ENCODE measurements around the gene SEC11A.

SEC11A gene

DNA sequence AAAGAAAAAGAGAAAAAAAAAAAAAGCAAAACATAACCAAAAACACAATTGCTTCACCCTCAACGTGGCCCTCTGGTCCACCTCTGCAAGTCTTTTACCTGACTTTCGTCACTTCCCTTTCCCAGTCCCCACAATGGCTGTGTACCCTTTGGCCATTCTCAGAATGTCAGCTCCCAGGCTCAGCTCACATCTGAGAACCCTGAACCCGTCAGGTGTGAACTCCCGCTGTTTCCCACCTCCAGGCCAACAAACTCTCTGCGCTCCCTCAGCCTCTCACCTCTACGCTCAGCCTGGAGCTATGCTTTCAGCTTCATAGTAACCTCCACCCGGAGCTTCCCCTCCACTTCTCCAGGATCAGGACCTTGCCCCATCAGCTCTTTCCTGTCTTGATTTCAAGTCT, 91.6 kb downstream of the SEC11A start:
- Histone ChIP-seq H3K9ac (ENCODE audit: low read depth, low read length) (no peak overlapping the region), H3K4me1 (ENCODE audit: insufficient read depth, low read length) (no peaks in the 10 kb centered on the region), H4K20me1 (ENCODE audit: insufficient read depth, low read length) (no peaks in the 10 kb centered on the region), H3K27me3 (ENCODE audit: insufficient read depth, low read length, poor library complexity) (no peaks in the 10 kb centered on the region), H3K4me3 (ENCODE audit: low read depth in 1 of 2, low read length in 2 of 2) (no peak overlapping the region), H3K36me3 (ENCODE audit: insufficient read depth, low read length) (peaks cover 44% of the 10 kb centered on the region), H2AFZ (ENCODE audit: low read depth, low read length) (no peak overlapping the region), H3K27ac (ENCODE audit: low read length) (no peak overlapping the region), H3K9me3 (ENCODE audit: insufficient read depth, low read length, severe bottlenecking) (peaks cover 15% of the 10 kb centered on the region), H3K4me2 (ENCODE audit: insufficient read depth, low read length) (no peak overlapping the region), H3K79me2 (ENCODE audit: insufficient read depth, low read length) (no peaks in the 10 kb centered on the region)
- TF ChIP-seq CTCF (IDR thresholded peaks at IDR 0.05; ENCODE audit: borderline replicate concordance, extremely low read depth, low read length, poor library complexity, severe bottlenecking) = no peak
- TF ChIP-seq EZH2 (IDR thresholded peaks at IDR 0.05; ENCODE audit: borderline replicate concordance, low read depth, low read length, severe bottlenecking) = no peak
- no peak for ATAC-seq (ENCODE audit: insufficient read depth, low read depth)
- no peak for DNase-seq

DNA sequence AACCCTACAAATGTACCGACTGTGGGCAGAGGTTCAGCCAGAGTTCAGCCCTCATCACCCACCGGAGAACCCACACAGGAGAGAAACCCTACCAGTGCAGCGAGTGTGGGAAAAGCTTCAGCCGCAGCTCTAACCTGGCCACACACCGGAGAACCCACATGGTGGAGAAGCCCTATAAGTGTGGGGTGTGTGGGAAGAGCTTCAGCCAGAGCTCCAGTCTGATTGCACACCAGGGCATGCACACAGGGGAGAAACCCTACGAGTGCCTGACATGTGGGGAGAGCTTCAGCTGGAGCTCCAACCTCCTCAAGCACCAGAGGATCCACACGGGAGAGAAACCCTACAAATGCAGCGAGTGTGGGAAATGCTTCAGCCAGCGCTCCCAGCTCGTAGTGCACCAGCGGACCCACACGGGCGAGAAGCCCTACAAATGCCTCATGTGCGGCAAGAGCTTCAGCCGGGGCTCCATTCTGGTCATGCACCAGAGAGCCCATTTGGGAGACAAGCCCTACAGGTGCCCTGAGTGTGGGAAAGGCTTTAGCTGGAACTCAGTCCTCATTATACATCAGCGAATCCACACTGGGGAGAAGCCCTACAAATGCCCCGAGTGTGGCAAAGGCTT, 94.5 kb downstream of the SEC11A start:
- Histone ChIP-seq H3K4me3 (ENCODE audit: low read depth in 1 of 2, low read length in 2 of 2) (no peak overlapping the region), H4K20me1 (ENCODE audit: insufficient read depth, low read length) (no peaks in the 10 kb centered on the region), H3K36me3 (ENCODE audit: insufficient read depth, low read length) (peaks cover 45% of the 10 kb centered on the region), H3K9me3 (ENCODE audit: insufficient read depth, low read length, severe bottlenecking) (peaks cover 15% of the 10 kb centered on the region), H3K27me3 (ENCODE audit: insufficient read depth, low read length, poor library complexity) (no peaks in the 10 kb centered on the region), H2AFZ (ENCODE audit: low read depth, low read length) (no peak overlapping the region), H3K4me1 (ENCODE audit: insufficient read depth, low read length) (no peaks in the 10 kb centered on the region), H3K9ac (ENCODE audit: low read depth, low read length) (no peak overlapping the region), H3K79me2 (ENCODE audit: insufficient read depth, low read length) (peaks cover 13% of the 10 kb centered on the region), H3K27ac (ENCODE audit: low read length) (no peak overlapping the region), H3K4me2 (ENCODE audit: insufficient read depth, low read length) (no peak overlapping the region)
- DNase-seq (no peak), ATAC-seq (ENCODE audit: insufficient read depth, low read depth) (no peak)
- TF ChIP-seq EZH2 (IDR thresholded peaks at IDR 0.05; ENCODE audit: borderline replicate concordance, low read depth, low read length, severe bottlenecking) (no peak), CTCF (IDR thresholded peaks at IDR 0.05; ENCODE audit: borderline replicate concordance, extremely low read depth, low read length, poor library complexity, severe bottlenecking) (no peak)

- Histone ChIP-seq H3K9ac (ENCODE audit: low read depth, low read length) (no peak overlapping the region), H3K79me2 (ENCODE audit: insufficient read depth, low read length) (peaks cover 20% of the 10 kb centered on the region), H4K20me1 (ENCODE audit: insufficient read depth, low read length) (no peaks in the 10 kb centered on the region), H3K4me1 (ENCODE audit: insufficient read depth, low read length) (no peaks in the 10 kb centered on the region), H3K36me3 (ENCODE audit: insufficient read depth, low read length) (peaks cover 49% of the 10 kb centered on the region), H3K4me3 (ENCODE audit: low read depth in 1 of 2, low read length in 2 of 2) (no peak overlapping the region), H3K27ac (ENCODE audit: low read length) (no peak overlapping the region), H3K9me3 (ENCODE audit: insufficient read depth, low read length, severe bottlenecking) (peaks cover 15% of the 10 kb centered on the region), H3K4me2 (ENCODE audit: insufficient read depth, low read length) (no peak overlapping the region), H2AFZ (ENCODE audit: low read depth, low read length) (no peak overlapping the region), H3K27me3 (ENCODE audit: insufficient read depth, low read length, poor library complexity) (no peaks in the 10 kb centered on the region)
- no peak for ATAC-seq (ENCODE audit: insufficient read depth, low read depth)
- no peak for TF ChIP-seq EZH2 (IDR thresholded peaks at IDR 0.05; ENCODE audit: borderline replicate concordance, low read depth, low read length, severe bottlenecking)
- no peak for TF ChIP-seq CTCF (IDR thresholded peaks at IDR 0.05; ENCODE audit: borderline replicate concordance, extremely low read depth, low read length, poor library complexity, severe bottlenecking)
- DNase-seq = no peak
Measured at GRCh38 chr15:84620626-84621025, 95.3 kb downstream of the SEC11A start.
